ENCODE results near the gene HTR6.

- TF ChIP-seq CTCF (IDR thresholded peaks at IDR 0.05; ENCODE audit: low read depth, low read length) (no peak), EZH2phosphoT487 (IDR thresholded peaks at IDR 0.05; ENCODE audit: low read depth) (no peak)
Measured at GRCh38 chr1:19657511-19657910, 7.2 kb upstream of the HTR6 start.

Measured in OCI-LY3 (cell line).